Esophagus muscularis mucosa (tissue), 4 donors: ENCODE data around the gene SLC10A1. TPM values are rescaled to one million over a fixed set of nuclear protein-coding genes. Genes with fewer than 3 reads are reported as not detected.
A peak's percentile ranks its signal among the peaks of the same experiment; 100 is the strongest.

Source experiments
- DNase-seq: peaks from one replicate; pipeline ENCODE4 v3.0.0-alpha.2; 2017; ENCODE audit errors: extremely low spot score
- H3K27ac ChIP-seq, 4 donors: fragments of 200-600 bp; sonication (generic); replicated peaks in 1 of 4; 1 replicate in 3 of 4; 2 replicates in 1 of 4; pipeline ENCODE4 v1.5.1; 2016 to 2019; ENCODE audit warnings: mild to moderate bottlenecking in 1 of 4
- H3K27me3 ChIP-seq, 4 donors: fragments of 200-600 bp; sonication (generic); one replicate each; pipeline versions ENCODE4 v1.5.1 to v1.6.0; 2016 to 2019
- H3K36me3 ChIP-seq, 4 donors: fragments of 200-600 bp; sonication (generic); one replicate each; pipeline ENCODE4 v1.5.1; 2016 to 2019
- H3K4me1 ChIP-seq, 4 donors: fragments of 200-600 bp; sonication (generic); one replicate each; pipeline ENCODE4 v1.5.1; 2016 to 2019
- H3K4me3 ChIP-seq, 4 donors: fragments of 200-600 bp; sonication (generic); 1 replicate in 2 of 4; 2 replicates in 2 of 4; pipeline ENCODE4 v1.5.1; 2016 to 2019; ENCODE audit warnings: mild to moderate bottlenecking in 4 of 4, moderate library complexity in 1 of 4
- H3K9me3 ChIP-seq, 4 donors: fragments of 200-600 bp; sonication (generic); 1 replicate in 3 of 4; 2 replicates in 1 of 4; pipeline ENCODE4 v1.5.1; 2016 to 2019
- EP300 ChIP-seq: sonication (generic); formaldehyde crosslinking; IDR thresholded peaks from one replicate; pipeline ENCODE4 v1.6.1; 2017; ENCODE audit warnings: antibody characterized with exemption
- POLR2A ChIP-seq: fragments of 450-650 bp; IDR thresholded peaks from one replicate; pipeline ENCODE4 v1.6.1; 2017; ENCODE audit warnings: antibody characterized with exemption, moderate library complexity, mild to moderate bottlenecking, low read depth
- POLR2AphosphoS5 ChIP-seq, 2 donors: sonication (generic); formaldehyde crosslinking; IDR thresholded peaks; one replicate each; pipeline ENCODE4 v1.6.1; 2017; ENCODE audit warnings: antibody characterized with exemption in 2 of 2
- WGBS: methylation state at CpG from one replicate; pipeline ENCODE4 v1.1.5; 2018; 5-methylcytosine and 5-hydroxymethylcytosine counted together
- intact Hi-C: fragments of 100-400 bp; cut with DNase I; formaldehyde crosslinking; loops from one replicate; pipeline ENCODE4 v1.15.1; 2023
- total RNA-seq, 4 donors: library from RNA; depleted of rRNA; stranded (reverse); fragments of >200 nt; gene quantifications; one replicate each; pipeline versions ENCODE4 v1.1.0 to v1.2.1, GENCODE V29; 2016
- TF ChIP-seq, protein P1 (sequence below), 3 experiments: fragments of 200-600 bp in 2 of 3; fragments of 450-650 bp in 1 of 3; sonication (generic) in 2 of 3; IDR thresholded peaks; one replicate each; pipeline ENCODE4 v1.5.1; 2017 to 2019; ENCODE audit warnings: antibody characterized with exemption in 3 of 3, mild to moderate bottlenecking in 2 of 3, moderate library complexity in 1 of 3

Gene SLC10A1
- total RNA-seq, 4 donors from 2014 or later = not detected

- no peak overlapping the region for H3K4me3 ChIP-seq
- 87% methylated on average over 3 of the region's 3 CpGs for whole genome bisulfite sequencing
- no peaks in the 10 kb centered on the region for H3K9me3 ChIP-seq
- peaks cover 59 to 100% (median 90%) of the 10 kb centered on the region in 4 donors for H3K36me3 ChIP-seq
- H3K27ac ChIP-seq = no peak overlapping the region
- DNase-seq = no peak
- intact Hi-C loops = loop anchor here (10.0 kb wide), 1 partner anchor 380 kb away; the partner anchor contains the start of genes ERH and SLC39A9
- peaks cover 31 to 54% (median 40%) of the 10 kb centered on the region in 4 donors for H3K4me1 ChIP-seq
- H3K27me3 ChIP-seq = no peaks in the 10 kb centered on the region
- no peak for TF ChIP-seq EP300
- no peak for TF ChIP-seq POLR2A
- TF ChIP-seq, protein P1, sequence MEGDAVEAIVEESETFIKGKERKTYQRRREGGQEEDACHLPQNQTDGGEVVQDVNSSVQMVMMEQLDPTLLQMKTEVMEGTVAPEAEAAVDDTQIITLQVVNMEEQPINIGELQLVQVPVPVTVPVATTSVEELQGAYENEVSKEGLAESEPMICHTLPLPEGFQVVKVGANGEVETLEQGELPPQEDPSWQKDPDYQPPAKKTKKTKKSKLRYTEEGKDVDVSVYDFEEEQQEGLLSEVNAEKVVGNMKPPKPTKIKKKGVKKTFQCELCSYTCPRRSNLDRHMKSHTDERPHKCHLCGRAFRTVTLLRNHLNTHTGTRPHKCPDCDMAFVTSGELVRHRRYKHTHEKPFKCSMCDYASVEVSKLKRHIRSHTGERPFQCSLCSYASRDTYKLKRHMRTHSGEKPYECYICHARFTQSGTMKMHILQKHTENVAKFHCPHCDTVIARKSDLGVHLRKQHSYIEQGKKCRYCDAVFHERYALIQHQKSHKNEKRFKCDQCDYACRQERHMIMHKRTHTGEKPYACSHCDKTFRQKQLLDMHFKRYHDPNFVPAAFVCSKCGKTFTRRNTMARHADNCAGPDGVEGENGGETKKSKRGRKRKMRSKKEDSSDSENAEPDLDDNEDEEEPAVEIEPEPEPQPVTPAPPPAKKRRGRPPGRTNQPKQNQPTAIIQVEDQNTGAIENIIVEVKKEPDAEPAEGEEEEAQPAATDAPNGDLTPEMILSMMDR (IDR thresholded peaks at IDR 0.05) = no peak
- no peak for TF ChIP-seq POLR2AphosphoS5 (IDR thresholded peaks at IDR 0.05)
Observed at GRCh38 chr14:69775012-69775411, 22.0 kb downstream of the SLC10A1 start.

DNA sequence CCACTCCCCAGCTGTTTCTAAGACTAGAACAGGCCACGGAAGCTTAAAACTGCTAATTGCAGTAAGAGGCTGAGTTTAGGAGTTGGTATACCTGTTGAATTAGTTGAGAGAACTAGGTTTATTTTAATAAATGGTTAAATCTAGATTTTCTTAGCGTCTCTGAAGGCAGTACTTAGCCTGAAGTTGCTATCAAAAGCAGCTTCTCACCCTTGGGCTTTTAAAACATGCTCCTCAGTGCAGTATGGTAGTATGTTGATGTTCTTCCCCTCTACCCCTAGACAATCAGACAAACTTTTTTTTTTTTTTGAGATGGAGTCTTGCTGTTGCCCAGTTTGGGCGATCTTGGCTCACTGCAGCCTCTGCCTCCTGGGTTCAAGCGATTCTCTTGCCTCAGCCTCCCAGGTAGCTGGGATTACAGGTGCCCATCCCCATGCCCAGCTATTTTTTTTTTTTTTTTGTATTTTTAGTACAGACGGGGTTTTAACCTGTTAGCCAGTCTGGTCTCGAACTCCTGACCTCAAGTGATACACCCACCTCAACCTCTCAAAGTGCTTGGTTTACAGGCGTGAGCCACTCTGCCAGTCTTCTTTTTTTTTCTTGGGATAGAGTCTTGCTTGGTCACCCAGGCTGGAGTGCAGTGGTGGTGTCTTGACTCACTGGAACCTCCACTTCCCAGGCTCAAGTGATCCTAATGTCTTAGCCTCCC lies 23.3 kb downstream of the SLC10A1 start:
- H3K4me1 ChIP-seq = peaks cover 44 to 64% (median 53%) of the 10 kb centered on the region in 4 donors
- H3K27ac ChIP-seq = no peak overlapping the region
- intact Hi-C loops = loop anchor here (10.0 kb wide), 1 partner anchor 379 kb away; the partner anchor contains the start of genes ERH and SLC39A9
- H3K9me3 ChIP-seq = no peaks in the 10 kb centered on the region
- no peaks in the 10 kb centered on the region for H3K27me3 ChIP-seq
- TF ChIP-seq EP300 = no peak
- no peak for TF ChIP-seq POLR2AphosphoS5 (IDR thresholded peaks at IDR 0.05)
- TF ChIP-seq, protein P1 (IDR thresholded peaks at IDR 0.05) = no peak
- no peak for TF ChIP-seq POLR2A
- no peak for DNase-seq
- WGBS = 94% methylated on average over 7 of the region's 7 CpGs
- peaks cover 62 to 100% (median 92%) of the 10 kb centered on the region in 4 donors for H3K36me3 ChIP-seq
- no peak overlapping the region for H3K4me3 ChIP-seq

- peak; percentile 17 for DNase-seq
- peaks cover 50 to 71% (median 59%) of the 10 kb centered on the region in 4 donors for H3K4me1 ChIP-seq
- H3K27me3 ChIP-seq = no peaks in the 10 kb centered on the region
- TF ChIP-seq POLR2AphosphoS5 (IDR thresholded peaks at IDR 0.05) (no peak), EP300 (no peak), POLR2A (no peak)
- TF ChIP-seq, protein P1 (IDR thresholded peaks at IDR 0.05) = no peak
- no peak overlapping the region for H3K27ac ChIP-seq
- 87% methylated on average over 11 of the region's 11 CpGs for WGBS
- H3K36me3 ChIP-seq = peaks cover 62 to 98% (median 88%) of the 10 kb centered on the region in 4 donors
- intact Hi-C loops = loop anchor here (10.0 kb wide), 1 partner anchor 378 kb away; the partner anchor contains the start of genes ERH and SLC39A9
- no peaks in the 10 kb centered on the region for H3K9me3 ChIP-seq
- no peak overlapping the region for H3K4me3 ChIP-seq
Observed at GRCh38 chr14:69772082-69773017, 24.7 kb downstream of the SLC10A1 start.

- WGBS = 95% methylated on average over 16 of the region's 16 CpGs
- Histone ChIP-seq H3K4me1 (peaks cover 45 to 69% (median 58%) of the 10 kb centered on the region in 4 donors), H3K27ac (no peak overlapping the region), H3K27me3 (no peaks in the 10 kb centered on the region), H3K36me3 (peaks cover 62 to 86% (median 79%) of the 10 kb centered on the region in 4 donors), H3K9me3 (no peaks in the 10 kb centered on the region), H3K4me3 (no peak overlapping the region)
- intact Hi-C loops = loop anchor here (10.0 kb wide), 1 partner anchor 376 kb away; the partner anchor contains the start of genes ERH and SLC39A9
- TF ChIP-seq POLR2AphosphoS5 (IDR thresholded peaks at IDR 0.05) (no peak), POLR2A (no peak), EP300 (no peak)
- TF ChIP-seq, protein P1 (IDR thresholded peaks at IDR 0.05) = no peak
- DNase-seq = no peak
Observed at GRCh38 chr14:69771136-69771535, 25.9 kb downstream of the SLC10A1 start.
